Tibial artery (tissue), 4 donors: Measurements from ENCODE around the gene MOGAT2.

ENCODE experiments used
- DNase-seq, 2 donors: peaks; one replicate each; pipeline ENCODE4 v3.0.0-alpha.2; 2019
- H3K27ac ChIP-seq, 2 donors: fragments of 200-600 bp; sonication (generic) in 1 of 2; 1 replicate in 1 of 2; 2 replicates in 1 of 2; pipeline ENCODE4 v1.5.1; 2018 to 2019; ENCODE audit warnings: mild to moderate bottlenecking in 1 of 2
- H3K27me3 ChIP-seq, 2 donors: fragments of 200-600 bp; sonication (generic) in 1 of 2; one replicate each; pipeline versions ENCODE4 v1.5.1 to v1.6.0; 2016 to 2019
- H3K36me3 ChIP-seq, 3 donors: fragments of 200-600 bp; sonication (generic) in 2 of 3; one replicate each; pipeline ENCODE4 v1.5.1; 2016 to 2019; ENCODE audit warnings: mild to moderate bottlenecking in 2 of 3
- H3K4me1 ChIP-seq, 4 donors: fragments of 200-600 bp; sonication (generic) in 2 of 4; 1 replicate in 3 of 4; 2 replicates in 1 of 4; pipeline ENCODE4 v1.5.1; 2016 to 2019
- H3K4me3 ChIP-seq, 2 donors: fragments of 200-600 bp; sonication (generic) in 1 of 2; 1 replicate in 1 of 2; 2 replicates in 1 of 2; pipeline ENCODE4 v1.5.1; 2018 to 2019; ENCODE audit warnings: mild to moderate bottlenecking in 2 of 2
- H3K9me3 ChIP-seq, 3 donors: fragments of 200-600 bp; sonication (generic) in 1 of 3; one replicate each; pipeline ENCODE4 v1.5.1; 2016 to 2019
- intact Hi-C: fragments of 100-400 bp; cut with DNase I; formaldehyde crosslinking; loops from one replicate; pipeline ENCODE4 v1.15.0; 2023; ENCODE audit warnings: low total_unique reads
- TF ChIP-seq, protein P1 (sequence below), 2 experiments: fragments of 200-600 bp in 1 of 2; fragments of 450-650 bp in 1 of 2; IDR thresholded peaks; one replicate each; pipeline ENCODE4 v1.5.1; 2017 to 2019; ENCODE audit warnings: antibody characterized with exemption in 2 of 2, mild to moderate bottlenecking in 1 of 2, moderate library complexity in 1 of 2

The MOGAT2 gene

DNA sequence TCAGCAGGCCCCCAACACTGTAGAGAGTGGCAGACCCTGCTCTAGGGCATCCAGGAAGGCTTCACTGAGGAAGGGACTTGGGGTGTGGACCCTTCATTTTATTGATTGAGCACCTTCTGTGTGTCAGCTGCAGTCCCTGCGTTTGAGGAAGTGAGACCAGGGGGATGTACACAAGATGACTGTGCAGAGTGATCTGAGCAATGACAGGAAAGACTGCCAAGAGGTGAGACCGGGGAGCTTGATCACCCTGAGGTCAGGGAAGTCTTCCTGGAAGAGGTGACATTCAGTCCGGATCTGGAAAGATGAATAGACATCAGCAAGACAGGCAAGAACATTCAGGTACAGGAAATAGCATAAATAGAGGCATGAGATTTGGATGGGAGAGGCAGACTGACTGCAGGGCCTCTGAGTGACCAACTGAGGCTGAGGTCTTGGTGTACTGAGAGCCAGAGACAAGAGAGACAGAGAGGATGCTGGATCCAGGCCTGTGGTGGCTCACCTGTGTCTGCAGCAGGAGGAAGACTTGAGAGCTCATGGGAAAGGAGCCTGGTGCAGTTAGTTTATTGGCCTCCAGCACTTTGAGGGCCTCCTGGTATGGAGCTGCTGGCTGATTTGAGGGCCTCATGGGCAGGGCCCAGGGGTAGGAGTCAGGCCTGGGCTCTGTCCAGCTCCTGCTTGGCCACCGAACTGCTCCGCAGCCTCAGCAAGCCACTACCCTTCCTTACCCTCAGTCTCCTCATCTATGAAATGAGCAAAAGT is 56.1 kb downstream of the MOGAT2 start:
- Histone ChIP-seq H3K27me3 (peaks cover 0 to 3% of the 10 kb centered on the region in 2 donors), H3K4me1 (peaks cover 0 to 9% (median 4%) of the 10 kb centered on the region in 4 donors), H3K36me3 (no peaks in the 10 kb centered on the region), H3K9me3 (no peaks in the 10 kb centered on the region), H3K27ac (no peak overlapping the region), H3K4me3 (no peak overlapping the region)
- TF ChIP-seq, protein P1, sequence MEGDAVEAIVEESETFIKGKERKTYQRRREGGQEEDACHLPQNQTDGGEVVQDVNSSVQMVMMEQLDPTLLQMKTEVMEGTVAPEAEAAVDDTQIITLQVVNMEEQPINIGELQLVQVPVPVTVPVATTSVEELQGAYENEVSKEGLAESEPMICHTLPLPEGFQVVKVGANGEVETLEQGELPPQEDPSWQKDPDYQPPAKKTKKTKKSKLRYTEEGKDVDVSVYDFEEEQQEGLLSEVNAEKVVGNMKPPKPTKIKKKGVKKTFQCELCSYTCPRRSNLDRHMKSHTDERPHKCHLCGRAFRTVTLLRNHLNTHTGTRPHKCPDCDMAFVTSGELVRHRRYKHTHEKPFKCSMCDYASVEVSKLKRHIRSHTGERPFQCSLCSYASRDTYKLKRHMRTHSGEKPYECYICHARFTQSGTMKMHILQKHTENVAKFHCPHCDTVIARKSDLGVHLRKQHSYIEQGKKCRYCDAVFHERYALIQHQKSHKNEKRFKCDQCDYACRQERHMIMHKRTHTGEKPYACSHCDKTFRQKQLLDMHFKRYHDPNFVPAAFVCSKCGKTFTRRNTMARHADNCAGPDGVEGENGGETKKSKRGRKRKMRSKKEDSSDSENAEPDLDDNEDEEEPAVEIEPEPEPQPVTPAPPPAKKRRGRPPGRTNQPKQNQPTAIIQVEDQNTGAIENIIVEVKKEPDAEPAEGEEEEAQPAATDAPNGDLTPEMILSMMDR (IDR thresholded peaks at IDR 0.05) = no peak
- intact Hi-C loops = no loop called here
- no peak for DNase-seq

DNA sequence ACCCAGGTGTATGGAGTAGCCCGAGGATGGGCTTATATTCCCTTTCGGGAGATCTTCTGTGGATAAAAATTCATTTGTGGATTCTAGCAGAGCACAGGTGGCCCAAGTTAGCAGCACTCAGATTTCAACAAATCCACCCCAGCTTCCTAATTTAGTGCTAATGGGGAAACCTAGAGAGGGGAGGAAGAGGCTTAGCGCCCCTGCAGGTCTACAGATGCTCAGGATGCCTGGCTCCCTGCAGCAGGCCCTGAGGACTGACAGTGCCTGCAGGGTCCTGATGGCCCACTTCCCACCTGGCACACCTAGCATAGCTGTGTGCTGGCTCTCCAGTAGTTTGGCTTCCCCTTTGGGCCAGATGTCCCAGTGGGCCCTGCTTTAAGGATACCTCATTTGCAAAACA is 57.4 kb downstream of the MOGAT2 start:
- H3K4me3 ChIP-seq = no peak overlapping the region
- no peaks in the 10 kb centered on the region for H3K27me3 ChIP-seq
- no peaks in the 10 kb centered on the region for H3K36me3 ChIP-seq
- no peak for DNase-seq
- no peaks in the 10 kb centered on the region for H3K4me1 ChIP-seq
- no peak overlapping the region for H3K27ac ChIP-seq
- TF ChIP-seq, protein P1 (IDR thresholded peaks at IDR 0.05) = no peak
- intact Hi-C loops = no loop called here
- H3K9me3 ChIP-seq = no peaks in the 10 kb centered on the region

DNA sequence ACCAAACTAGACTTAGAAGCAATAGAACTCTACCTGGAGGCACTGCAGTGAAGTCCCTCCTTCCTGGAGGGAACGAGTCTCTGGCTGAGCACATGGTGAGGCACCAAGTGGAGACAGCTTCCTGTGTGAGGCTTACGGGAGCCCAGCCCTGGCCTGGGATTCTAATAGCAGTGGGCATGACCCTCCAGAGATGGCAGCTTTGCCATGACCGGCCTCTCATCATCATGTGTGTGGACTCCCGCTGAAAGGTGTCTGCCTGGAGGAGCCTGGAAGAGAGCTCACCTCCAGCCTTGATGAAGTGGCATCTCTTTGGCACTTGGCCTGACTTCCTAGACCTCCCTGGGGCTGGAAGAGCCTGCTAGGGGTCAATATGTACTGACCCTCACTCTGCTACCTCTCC is 58.9 kb downstream of the MOGAT2 start:
- Histone ChIP-seq H3K27me3 (no peaks in the 10 kb centered on the region), H3K4me1 (no peaks in the 10 kb centered on the region), H3K4me3 (no peak overlapping the region), H3K9me3 (no peaks in the 10 kb centered on the region), H3K36me3 (no peaks in the 10 kb centered on the region), H3K27ac (no peak overlapping the region)
- TF ChIP-seq, protein P1 (IDR thresholded peaks at IDR 0.05) = no peak
- intact Hi-C loops = no loop called here
- DNase-seq = no peak

DNA sequence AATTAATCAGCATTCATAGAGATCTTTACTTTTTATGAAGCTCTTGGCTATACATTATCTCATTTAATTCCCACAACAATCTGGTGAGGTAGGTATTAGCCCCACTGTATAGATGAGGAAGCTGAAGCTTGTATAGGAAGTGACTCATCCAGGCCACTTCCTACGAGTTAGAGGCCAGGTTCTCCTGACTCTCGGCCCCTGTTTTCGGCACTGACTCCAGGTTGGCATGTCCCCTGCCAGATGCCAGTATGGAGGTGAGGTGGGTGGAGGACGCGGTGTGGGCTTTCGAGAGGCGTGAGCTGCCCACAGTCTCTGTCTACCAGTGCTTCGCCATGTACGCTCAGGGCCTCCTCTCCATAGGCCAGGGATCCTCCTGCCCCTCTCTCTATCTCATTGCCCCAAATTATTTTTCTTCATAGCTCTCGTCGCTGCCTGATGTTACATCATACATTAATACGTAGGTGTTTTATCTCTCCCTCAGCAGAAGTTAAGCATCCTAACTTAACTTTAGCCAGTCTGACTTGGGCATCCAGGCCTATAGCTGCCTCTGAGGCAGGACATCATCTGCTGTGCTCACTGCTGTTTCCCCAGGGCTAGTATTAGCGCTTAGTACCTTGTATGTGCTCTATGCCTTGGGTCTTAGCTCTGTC is 59.9 kb downstream of the MOGAT2 start:
- no peak overlapping the region for H3K4me3 ChIP-seq
- no peaks in the 10 kb centered on the region for H3K9me3 ChIP-seq
- no peaks in the 10 kb centered on the region for H3K27me3 ChIP-seq
- TF ChIP-seq, protein P1 (IDR thresholded peaks at IDR 0.05) = no peak
- H3K36me3 ChIP-seq = no peaks in the 10 kb centered on the region
- no peak for DNase-seq
- H3K4me1 ChIP-seq = no peaks in the 10 kb centered on the region
- no peak overlapping the region for H3K27ac ChIP-seq
- intact Hi-C loops = no loop called here

DNA sequence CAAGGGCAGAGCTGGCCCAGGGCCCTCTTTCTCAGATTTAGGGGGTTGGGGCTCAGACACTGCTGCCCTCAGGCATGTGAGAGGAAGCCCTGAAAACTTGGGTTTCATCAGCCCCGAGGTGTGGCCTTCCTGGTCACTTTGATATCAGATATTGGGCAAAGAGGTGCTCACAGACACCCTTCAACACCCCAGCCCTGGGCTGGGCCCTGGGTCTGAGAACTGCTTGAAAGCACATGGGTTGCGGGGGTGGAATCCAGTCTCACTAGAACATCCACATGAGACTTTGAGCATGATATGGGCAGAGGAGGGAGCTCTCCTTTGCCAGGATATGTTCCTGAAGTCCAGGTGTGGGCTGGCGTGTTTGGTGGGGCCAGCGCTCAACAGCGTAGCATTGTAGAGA is 61.3 kb downstream of the MOGAT2 start:
- intact Hi-C loops = no loop called here
- TF ChIP-seq, protein P1 (IDR thresholded peaks at IDR 0.05) = no peak

More for the DNA sequence above, 61.3 kb downstream of the MOGAT2 start:
- Histone ChIP-seq H3K27me3 (no peaks in the 10 kb centered on the region), H3K9me3 (no peaks in the 10 kb centered on the region), H3K36me3 (no peaks in the 10 kb centered on the region), H3K4me3 (no peak overlapping the region), H3K27ac (no peak overlapping the region), H3K4me1 (no peaks in the 10 kb centered on the region)
- no peak for DNase-seq
